WI38 (cell line): ENCODE measurements around the gene VSIG10.
"Not testable (repeated sequence)": the region's sequence is repeated elsewhere in the genome, so short reads cannot be mapped to it uniquely, and the experiment has no call there.

Source experiments
- H3K4me3 ChIP-seq: 2 replicates; pipeline ENCODE4 v1.5.1; 2011; ENCODE audit warnings: low read depth, mild to moderate bottlenecking, control low read depth, low read length
- CTCF ChIP-seq: IDR thresholded peaks from 2 replicates; pipeline ENCODE4 v1.5.1; 2012; ENCODE audit warnings: low read depth, mild to moderate bottlenecking, control low read depth, low read length

Gene VSIG10

GRCh38 chr12:118098401-118098800 is 5.4 kb downstream of the VSIG10 start:
- no peak for TF ChIP-seq CTCF
- H3K4me3 ChIP-seq: no peak overlapping the region

- H3K4me3 ChIP-seq: no peak overlapping the region
- TF ChIP-seq CTCF: no peak
Observed at GRCh38 chr12:118094039-118094438, 9.8 kb downstream of the VSIG10 start.

- H3K4me3 ChIP-seq: no peak overlapping the region
- TF ChIP-seq CTCF: no peak
Observed at GRCh38 chr12:118089782-118090181, 14.0 kb downstream of the VSIG10 start.

GRCh38 chr12:118082161-118082560 is 21.6 kb downstream of the VSIG10 start:
- no peak for TF ChIP-seq CTCF
- no peak overlapping the region for H3K4me3 ChIP-seq

GRCh38 chr12:118081521-118081920 is 22.3 kb downstream of the VSIG10 start:
- H3K4me3 ChIP-seq: not testable (repeated sequence)

- TF ChIP-seq CTCF: no peak
- H3K4me3 ChIP-seq: no peak overlapping the region
Observed at GRCh38 chr12:118073768-118074167, 30.0 kb downstream of the VSIG10 start.

GRCh38 chr12:118070650-118071049 is 33.2 kb downstream of the VSIG10 start:
- TF ChIP-seq CTCF: no peak
- no peak overlapping the region for H3K4me3 ChIP-seq

GRCh38 chr12:118068445-118068844 is 35.4 kb downstream of the VSIG10 start:
- TF ChIP-seq CTCF: no peak
- no peak overlapping the region for H3K4me3 ChIP-seq
